ENCODE measurements around the gene SLC29A2.

SLC29A2 gene

GRCh38 chr11:66344550-66345315, 26.8 kb downstream of the SLC29A2 start, which contains the start of gene BRMS1 (continued):
- TF ChIP-seq GLI4 (tag by site-specific recombination; IDR thresholded peaks at IDR 0.05) = no peak
- TF ChIP-seq ZNF23 (tag by site-specific recombination; IDR thresholded peaks at IDR 0.05; ENCODE audit: borderline replicate concordance) = no peak
- TF ChIP-seq ZNF660 (tag by site-specific recombination; IDR thresholded peaks at IDR 0.05) = no peak
- TF ChIP-seq, protein P1, sequence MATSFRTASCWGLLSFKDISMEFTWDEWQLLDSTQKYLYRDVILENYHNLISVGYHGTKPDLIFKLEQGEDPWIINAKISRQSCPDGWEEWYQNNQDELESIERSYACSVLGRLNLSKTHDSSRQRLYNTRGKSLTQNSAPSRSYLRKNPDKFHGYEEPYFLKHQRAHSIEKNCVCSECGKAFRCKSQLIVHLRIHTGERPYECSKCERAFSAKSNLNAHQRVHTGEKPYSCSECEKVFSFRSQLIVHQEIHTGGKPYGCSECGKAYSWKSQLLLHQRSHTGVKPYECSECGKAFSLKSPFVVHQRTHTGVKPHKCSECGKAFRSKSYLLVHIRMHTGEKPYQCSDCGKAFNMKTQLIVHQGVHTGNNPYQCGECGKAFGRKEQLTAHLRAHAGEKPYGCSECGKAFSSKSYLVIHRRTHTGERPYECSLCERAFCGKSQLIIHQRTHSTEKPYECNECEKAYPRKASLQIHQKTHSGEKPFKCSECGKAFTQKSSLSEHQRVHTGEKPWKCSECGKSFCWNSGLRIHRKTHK (tag by site-specific recombination; IDR thresholded peaks at IDR 0.05) = no peak
- TF ChIP-seq ZSCAN5A (tag by site-specific recombination; IDR thresholded peaks at IDR 0.05) = no peak
- TF ChIP-seq ZNF544 (tag by site-specific recombination; IDR thresholded peaks at IDR 0.05) = no peak
- no peak for TF ChIP-seq OSR2 (tag by site-specific recombination; IDR thresholded peaks at IDR 0.05)
- no peak for TF ChIP-seq ZNF239 (tag by site-specific recombination; IDR thresholded peaks at IDR 0.05)
- peak; percentile 69 for TF ChIP-seq SP3 (tag by site-specific recombination; IDR thresholded peaks at IDR 0.05)
- TF ChIP-seq ZNF837 (tag by site-specific recombination; IDR thresholded peaks at IDR 0.05) = no peak
- TF ChIP-seq, protein P2, sequence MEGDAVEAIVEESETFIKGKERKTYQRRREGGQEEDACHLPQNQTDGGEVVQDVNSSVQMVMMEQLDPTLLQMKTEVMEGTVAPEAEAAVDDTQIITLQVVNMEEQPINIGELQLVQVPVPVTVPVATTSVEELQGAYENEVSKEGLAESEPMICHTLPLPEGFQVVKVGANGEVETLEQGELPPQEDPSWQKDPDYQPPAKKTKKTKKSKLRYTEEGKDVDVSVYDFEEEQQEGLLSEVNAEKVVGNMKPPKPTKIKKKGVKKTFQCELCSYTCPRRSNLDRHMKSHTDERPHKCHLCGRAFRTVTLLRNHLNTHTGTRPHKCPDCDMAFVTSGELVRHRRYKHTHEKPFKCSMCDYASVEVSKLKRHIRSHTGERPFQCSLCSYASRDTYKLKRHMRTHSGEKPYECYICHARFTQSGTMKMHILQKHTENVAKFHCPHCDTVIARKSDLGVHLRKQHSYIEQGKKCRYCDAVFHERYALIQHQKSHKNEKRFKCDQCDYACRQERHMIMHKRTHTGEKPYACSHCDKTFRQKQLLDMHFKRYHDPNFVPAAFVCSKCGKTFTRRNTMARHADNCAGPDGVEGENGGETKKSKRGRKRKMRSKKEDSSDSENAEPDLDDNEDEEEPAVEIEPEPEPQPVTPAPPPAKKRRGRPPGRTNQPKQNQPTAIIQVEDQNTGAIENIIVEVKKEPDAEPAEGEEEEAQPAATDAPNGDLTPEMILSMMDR (tag by site-specific recombination; IDR thresholded peaks at IDR 0.05) = 0 out of 2 replicates have a peak, but pooled peaks have one; percentile 25
- TF ChIP-seq ZNF830 (tag by site-specific recombination; IDR thresholded peaks at IDR 0.05; ENCODE audit: low read depth) = no peak
- TF ChIP-seq, protein P3, sequence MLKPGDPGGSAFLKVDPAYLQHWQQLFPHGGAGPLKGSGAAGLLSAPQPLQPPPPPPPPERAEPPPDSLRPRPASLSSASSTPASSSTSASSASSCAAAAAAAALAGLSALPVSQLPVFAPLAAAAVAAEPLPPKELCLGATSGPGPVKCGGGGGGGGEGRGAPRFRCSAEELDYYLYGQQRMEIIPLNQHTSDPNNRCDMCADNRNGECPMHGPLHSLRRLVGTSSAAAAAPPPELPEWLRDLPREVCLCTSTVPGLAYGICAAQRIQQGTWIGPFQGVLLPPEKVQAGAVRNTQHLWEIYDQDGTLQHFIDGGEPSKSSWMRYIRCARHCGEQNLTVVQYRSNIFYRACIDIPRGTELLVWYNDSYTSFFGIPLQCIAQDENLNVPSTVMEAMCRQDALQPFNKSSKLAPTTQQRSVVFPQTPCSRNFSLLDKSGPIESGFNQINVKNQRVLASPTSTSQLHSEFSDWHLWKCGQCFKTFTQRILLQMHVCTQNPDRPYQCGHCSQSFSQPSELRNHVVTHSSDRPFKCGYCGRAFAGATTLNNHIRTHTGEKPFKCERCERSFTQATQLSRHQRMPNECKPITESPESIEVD (tag by site-specific recombination; IDR thresholded peaks at IDR 0.05) = no peak
- no peak for TF ChIP-seq ZNF670 (tag by site-specific recombination; IDR thresholded peaks at IDR 0.05; ENCODE audit: low read depth)
- 0 out of 2 replicates have a peak, but pooled peaks have one; percentile 33 for TF ChIP-seq ZFP37 (tag by site-specific recombination; IDR thresholded peaks at IDR 0.05)
- TF ChIP-seq, protein P4, sequence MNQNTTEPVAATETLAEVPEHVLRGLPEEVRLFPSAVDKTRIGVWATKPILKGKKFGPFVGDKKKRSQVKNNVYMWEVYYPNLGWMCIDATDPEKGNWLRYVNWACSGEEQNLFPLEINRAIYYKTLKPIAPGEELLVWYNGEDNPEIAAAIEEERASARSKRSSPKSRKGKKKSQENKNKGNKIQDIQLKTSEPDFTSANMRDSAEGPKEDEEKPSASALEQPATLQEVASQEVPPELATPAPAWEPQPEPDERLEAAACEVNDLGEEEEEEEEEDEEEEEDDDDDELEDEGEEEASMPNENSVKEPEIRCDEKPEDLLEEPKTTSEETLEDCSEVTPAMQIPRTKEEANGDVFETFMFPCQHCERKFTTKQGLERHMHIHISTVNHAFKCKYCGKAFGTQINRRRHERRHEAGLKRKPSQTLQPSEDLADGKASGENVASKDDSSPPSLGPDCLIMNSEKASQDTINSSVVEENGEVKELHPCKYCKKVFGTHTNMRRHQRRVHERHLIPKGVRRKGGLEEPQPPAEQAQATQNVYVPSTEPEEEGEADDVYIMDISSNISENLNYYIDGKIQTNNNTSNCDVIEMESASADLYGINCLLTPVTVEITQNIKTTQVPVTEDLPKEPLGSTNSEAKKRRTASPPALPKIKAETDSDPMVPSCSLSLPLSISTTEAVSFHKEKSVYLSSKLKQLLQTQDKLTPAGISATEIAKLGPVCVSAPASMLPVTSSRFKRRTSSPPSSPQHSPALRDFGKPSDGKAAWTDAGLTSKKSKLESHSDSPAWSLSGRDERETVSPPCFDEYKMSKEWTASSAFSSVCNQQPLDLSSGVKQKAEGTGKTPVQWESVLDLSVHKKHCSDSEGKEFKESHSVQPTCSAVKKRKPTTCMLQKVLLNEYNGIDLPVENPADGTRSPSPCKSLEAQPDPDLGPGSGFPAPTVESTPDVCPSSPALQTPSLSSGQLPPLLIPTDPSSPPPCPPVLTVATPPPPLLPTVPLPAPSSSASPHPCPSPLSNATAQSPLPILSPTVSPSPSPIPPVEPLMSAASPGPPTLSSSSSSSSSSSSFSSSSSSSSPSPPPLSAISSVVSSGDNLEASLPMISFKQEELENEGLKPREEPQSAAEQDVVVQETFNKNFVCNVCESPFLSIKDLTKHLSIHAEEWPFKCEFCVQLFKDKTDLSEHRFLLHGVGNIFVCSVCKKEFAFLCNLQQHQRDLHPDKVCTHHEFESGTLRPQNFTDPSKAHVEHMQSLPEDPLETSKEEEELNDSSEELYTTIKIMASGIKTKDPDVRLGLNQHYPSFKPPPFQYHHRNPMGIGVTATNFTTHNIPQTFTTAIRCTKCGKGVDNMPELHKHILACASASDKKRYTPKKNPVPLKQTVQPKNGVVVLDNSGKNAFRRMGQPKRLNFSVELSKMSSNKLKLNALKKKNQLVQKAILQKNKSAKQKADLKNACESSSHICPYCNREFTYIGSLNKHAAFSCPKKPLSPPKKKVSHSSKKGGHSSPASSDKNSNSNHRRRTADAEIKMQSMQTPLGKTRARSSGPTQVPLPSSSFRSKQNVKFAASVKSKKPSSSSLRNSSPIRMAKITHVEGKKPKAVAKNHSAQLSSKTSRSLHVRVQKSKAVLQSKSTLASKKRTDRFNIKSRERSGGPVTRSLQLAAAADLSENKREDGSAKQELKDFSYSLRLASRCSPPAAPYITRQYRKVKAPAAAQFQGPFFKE (tag by site-specific recombination; IDR thresholded peaks at IDR 0.05; ENCODE audit: borderline replicate concordance) = no peak
- TF ChIP-seq ZNF112 (tag by site-specific recombination; IDR thresholded peaks at IDR 0.05) = no peak
- TF ChIP-seq ZNF292 (tag by site-specific recombination; IDR thresholded peaks at IDR 0.05; ENCODE audit: borderline replicate concordance, low read depth) = no peak
- TF ChIP-seq ZNF623 (tag by site-specific recombination; IDR thresholded peaks at IDR 0.05) = no peak
- no peak for TF ChIP-seq ZNF521 (tag by site-specific recombination; IDR thresholded peaks at IDR 0.05)
- TF ChIP-seq ZNF529 (tag by site-specific recombination; IDR thresholded peaks at IDR 0.05; ENCODE audit: insufficient replicate concordance) = no peak
- TF ChIP-seq ZNF560 (tag by site-specific recombination; IDR thresholded peaks at IDR 0.05; ENCODE audit: borderline replicate concordance) = no peak
- TF ChIP-seq ZFP41 (tag by site-specific recombination; IDR thresholded peaks at IDR 0.05; ENCODE audit: borderline replicate concordance) = no peak
- TF ChIP-seq SP2 (tag by site-specific recombination; IDR thresholded peaks at IDR 0.05) = peak; percentile 66

All from HEK293 (cell line).